Breast epithelium (tissue), 4 donors: ENCODE results near the gene ACSS1. TPM values are rescaled to one million over a fixed set of nuclear protein-coding genes. Genes with fewer than 3 reads are reported as not detected.
A peak's percentile ranks its signal among the peaks of the same experiment; 100 is the strongest.

Experiments
- DNase-seq, 2 donors: peaks; one replicate each; pipeline ENCODE4 v3.0.0-alpha.2; 2019; ENCODE audit warnings: low spot score in 2 of 2
- H3K27ac ChIP-seq, 2 donors: fragments of 200-600 bp; sonication (generic) in 1 of 2; one replicate each; pipeline ENCODE4 v1.5.1; 2016 to 2019; ENCODE audit warnings: mild to moderate bottlenecking in 1 of 2
- H3K27me3 ChIP-seq, 2 donors: fragments of 200-600 bp; sonication (generic) in 1 of 2; one replicate each; pipeline versions ENCODE4 v1.5.1 to v1.6.0; 2017 to 2019; ENCODE audit warnings: control low read depth in 1 of 2, mild to moderate bottlenecking in 1 of 2
- H3K36me3 ChIP-seq: fragments of 200-600 bp; one replicate; pipeline ENCODE4 v1.5.1; 2019
- H3K4me1 ChIP-seq, 2 donors: fragments of 200-600 bp; sonication (generic); one replicate each; pipeline ENCODE4 v1.5.1; 2016 to 2019; ENCODE audit warnings: control low read depth in 1 of 2
- H3K4me3 ChIP-seq, 3 donors: fragments of 200-600 bp; sonication (generic); 1 replicate in 2 of 3; 2 replicates in 1 of 3; pipeline ENCODE4 v1.5.1; 2016 to 2019; ENCODE audit warnings: mild to moderate bottlenecking in 3 of 3, moderate library complexity in 2 of 3
- H3K9me3 ChIP-seq, 2 donors: fragments of 200-600 bp; sonication (generic) in 1 of 2; one replicate each; pipeline ENCODE4 v1.5.1; 2016 to 2019; ENCODE audit warnings: control low read depth in 1 of 2
- POLR2A ChIP-seq: fragments of 450-650 bp; IDR thresholded peaks from one replicate; pipeline ENCODE4 v1.6.1; 2016; ENCODE audit warnings: antibody characterized with exemption, mild to moderate bottlenecking, moderate library complexity
- POLR2AphosphoS5 ChIP-seq, 3 donors: sonication (generic); formaldehyde crosslinking; IDR thresholded peaks; one replicate each; pipeline ENCODE4 v1.6.1; 2017; ENCODE audit warnings: antibody characterized with exemption in 3 of 3
- intact Hi-C: fragments of 100-400 bp; cut with DNase I; formaldehyde crosslinking; loops from one replicate; pipeline ENCODE4 v1.15.1; 2023; ENCODE audit warnings: low total_unique reads
- total RNA-seq, 3 donors: library from RNA; depleted of rRNA; stranded (reverse); fragments of >200 nt; gene quantifications; one replicate each; pipeline ENCODE4 v1.1.0, GENCODE V29; 2016
- TF ChIP-seq, protein P1 (sequence below), 3 donors: fragments of 450-650 bp; IDR thresholded peaks; one replicate each; pipeline ENCODE4 v1.5.1; 2016 to 2017; ENCODE audit warnings: antibody characterized with exemption in 3 of 3, mild to moderate bottlenecking in 3 of 3, moderate library complexity in 3 of 3

ACSS1 gene
- total RNA-seq, 3 donors from 2014 or later: 17.6 to 38.2 (median 37.4) TPM

DNA sequence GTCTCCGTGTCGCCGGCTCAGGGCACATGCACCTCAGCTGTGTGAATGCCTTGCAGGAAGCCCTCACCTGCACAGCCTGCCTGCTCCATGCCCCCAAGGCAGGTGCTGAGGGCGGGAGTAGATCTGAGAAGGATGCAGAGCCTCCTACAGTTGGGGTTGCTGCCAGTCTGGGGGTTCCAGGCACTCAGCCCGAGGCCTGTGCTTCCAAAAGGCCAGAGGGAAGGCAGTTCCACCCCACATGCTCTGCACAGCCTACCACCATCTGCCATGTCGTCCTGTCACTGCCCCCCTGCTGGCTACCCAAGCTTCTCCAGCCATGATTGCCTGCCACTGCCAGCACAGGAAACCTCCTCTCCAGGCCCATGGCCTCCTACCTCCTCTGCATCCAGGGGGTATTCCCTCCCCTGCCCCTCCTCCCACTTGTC is 19.3 kb downstream of the ACSS1 start:
- intact Hi-C loops: no loop called here
- H3K27ac ChIP-seq: peak overlapping the region; percentile 79 to 85
- H3K36me3 ChIP-seq: no peaks in the 10 kb centered on the region
- no peak for DNase-seq
- no peak overlapping the region for H3K4me3 ChIP-seq
- H3K27me3 ChIP-seq: no peaks in the 10 kb centered on the region
- H3K4me1 ChIP-seq: peaks cover 21 to 31% of the 10 kb centered on the region in 2 donors
- TF ChIP-seq, protein P1, sequence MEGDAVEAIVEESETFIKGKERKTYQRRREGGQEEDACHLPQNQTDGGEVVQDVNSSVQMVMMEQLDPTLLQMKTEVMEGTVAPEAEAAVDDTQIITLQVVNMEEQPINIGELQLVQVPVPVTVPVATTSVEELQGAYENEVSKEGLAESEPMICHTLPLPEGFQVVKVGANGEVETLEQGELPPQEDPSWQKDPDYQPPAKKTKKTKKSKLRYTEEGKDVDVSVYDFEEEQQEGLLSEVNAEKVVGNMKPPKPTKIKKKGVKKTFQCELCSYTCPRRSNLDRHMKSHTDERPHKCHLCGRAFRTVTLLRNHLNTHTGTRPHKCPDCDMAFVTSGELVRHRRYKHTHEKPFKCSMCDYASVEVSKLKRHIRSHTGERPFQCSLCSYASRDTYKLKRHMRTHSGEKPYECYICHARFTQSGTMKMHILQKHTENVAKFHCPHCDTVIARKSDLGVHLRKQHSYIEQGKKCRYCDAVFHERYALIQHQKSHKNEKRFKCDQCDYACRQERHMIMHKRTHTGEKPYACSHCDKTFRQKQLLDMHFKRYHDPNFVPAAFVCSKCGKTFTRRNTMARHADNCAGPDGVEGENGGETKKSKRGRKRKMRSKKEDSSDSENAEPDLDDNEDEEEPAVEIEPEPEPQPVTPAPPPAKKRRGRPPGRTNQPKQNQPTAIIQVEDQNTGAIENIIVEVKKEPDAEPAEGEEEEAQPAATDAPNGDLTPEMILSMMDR (IDR thresholded peaks at IDR 0.05): no peak
- TF ChIP-seq POLR2A: no peak
- TF ChIP-seq POLR2AphosphoS5 (IDR thresholded peaks at IDR 0.05): no peak
- H3K9me3 ChIP-seq: no peaks in the 10 kb centered on the region

DNA sequence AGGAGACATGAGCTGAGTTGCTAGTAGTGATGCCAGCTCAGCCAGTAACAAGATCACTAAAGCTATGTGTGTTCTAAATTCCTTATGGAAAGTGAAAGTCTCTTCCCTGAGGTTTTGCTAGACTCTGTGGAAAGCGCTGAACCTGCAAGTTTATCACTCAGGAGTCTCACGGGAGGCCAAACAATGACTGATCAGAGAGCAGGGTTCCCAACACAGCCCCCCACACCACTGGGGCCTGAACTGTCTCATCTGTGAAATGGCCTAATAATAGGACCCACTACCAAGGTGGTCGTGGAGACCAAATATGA is 19.9 kb downstream of the ACSS1 start:
- no peaks in the 10 kb centered on the region for H3K36me3 ChIP-seq
- H3K27ac ChIP-seq: peak overlapping the region; percentile 79 to 85
- H3K9me3 ChIP-seq: no peaks in the 10 kb centered on the region
- H3K27me3 ChIP-seq: no peaks in the 10 kb centered on the region
- TF ChIP-seq POLR2A (no peak), POLR2AphosphoS5 (IDR thresholded peaks at IDR 0.05) (no peak)
- TF ChIP-seq, protein P1 (IDR thresholded peaks at IDR 0.05): no peak
- intact Hi-C loops: no loop called here
- no peak overlapping the region for H3K4me3 ChIP-seq
- H3K4me1 ChIP-seq: peaks cover 21 to 31% of the 10 kb centered on the region in 2 donors
- DNase-seq: no peak

DNA sequence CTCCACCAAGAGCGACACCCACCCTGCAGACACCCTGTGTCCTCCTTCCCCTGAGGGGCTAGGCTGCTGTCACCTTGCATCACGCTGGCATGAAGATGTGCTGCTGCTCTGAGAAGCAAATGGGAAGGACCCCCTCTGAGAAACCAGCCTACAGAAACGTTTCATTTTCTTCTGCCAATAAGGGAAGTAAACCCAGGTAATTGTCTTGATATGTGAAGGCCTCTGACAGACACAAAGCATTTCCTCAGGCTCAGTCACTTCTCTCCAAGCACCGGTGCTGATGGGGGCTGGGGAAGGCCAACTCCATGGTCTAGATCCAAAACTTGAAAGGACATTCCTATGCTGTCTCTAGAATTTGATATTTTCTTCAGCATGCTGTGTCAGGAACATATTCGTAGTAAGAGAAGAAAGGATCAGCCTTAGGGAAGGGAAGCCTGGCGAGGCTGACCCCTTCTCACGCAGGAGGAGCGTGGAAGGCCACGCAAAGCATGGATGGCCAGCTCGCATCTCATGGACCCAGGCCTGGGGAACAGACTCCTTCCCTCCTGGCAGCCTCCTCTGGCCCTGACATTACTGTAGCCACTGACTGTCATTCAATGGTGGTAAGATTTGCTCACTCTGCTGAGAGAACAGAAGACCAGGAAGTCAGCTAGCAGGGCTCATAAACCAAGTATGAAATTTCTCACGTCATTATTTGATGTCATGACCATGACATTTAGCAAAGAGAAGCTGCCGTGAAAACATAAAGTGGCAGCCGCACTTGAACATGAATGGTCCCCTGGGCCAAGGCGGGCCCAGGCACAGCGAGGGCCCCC is 20.4 kb downstream of the ACSS1 start:
- intact Hi-C loops: no loop called here
- H3K9me3 ChIP-seq: no peaks in the 10 kb centered on the region

DNA sequence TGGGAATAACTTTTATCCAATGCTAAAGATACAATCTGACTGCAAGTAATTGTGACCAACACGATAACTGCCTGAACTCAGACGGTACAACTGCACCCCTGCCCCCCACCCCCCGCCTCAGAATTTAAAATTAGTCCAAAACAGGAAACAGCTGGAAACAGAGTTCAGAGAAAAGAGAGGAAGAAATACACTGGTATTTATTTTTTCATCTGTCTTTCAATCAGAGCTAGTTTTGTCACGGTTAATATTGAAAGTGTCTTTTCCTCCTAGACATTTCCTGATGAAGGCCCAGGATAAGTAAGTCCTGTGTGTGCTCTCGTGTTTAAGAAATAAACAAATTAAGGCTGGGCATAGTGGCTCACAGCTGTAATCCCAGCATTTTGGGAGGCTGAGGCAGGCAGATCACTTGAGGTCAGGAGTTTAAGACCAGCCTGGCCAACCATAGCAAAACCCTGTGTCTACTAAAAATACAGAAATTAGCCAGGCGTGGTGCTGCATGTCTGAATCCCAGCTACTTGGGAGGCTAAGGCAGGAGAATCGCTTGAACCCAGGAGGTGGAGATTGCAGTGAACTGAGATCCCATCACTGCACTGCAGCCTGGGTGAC is 21.5 kb downstream of the ACSS1 start:
- H3K27ac ChIP-seq: peak overlapping the region in 1 of 2 donors; percentile 30
- H3K4me1 ChIP-seq: peaks cover 25 to 38% of the 10 kb centered on the region in 2 donors
- no peaks in the 10 kb centered on the region for H3K27me3 ChIP-seq
- no peak for DNase-seq
- intact Hi-C loops: no loop called here
- H3K9me3 ChIP-seq: no peaks in the 10 kb centered on the region
- no peaks in the 10 kb centered on the region for H3K36me3 ChIP-seq
- no peak overlapping the region for H3K4me3 ChIP-seq
- TF ChIP-seq POLR2A: no peak
- TF ChIP-seq, protein P1 (IDR thresholded peaks at IDR 0.05): no peak
- no peak for TF ChIP-seq POLR2AphosphoS5 (IDR thresholded peaks at IDR 0.05)

More for the DNA sequence above, 20.4 kb downstream of the ACSS1 start:
- Histone ChIP-seq H3K4me3 (no peak overlapping the region), H3K27ac (peak overlapping the region; percentile 79 to 85), H3K27me3 (no peaks in the 10 kb centered on the region), H3K36me3 (no peaks in the 10 kb centered on the region), H3K4me1 (peaks cover 21 to 31% of the 10 kb centered on the region in 2 donors)
- TF ChIP-seq POLR2A (no peak), POLR2AphosphoS5 (IDR thresholded peaks at IDR 0.05) (no peak)
- TF ChIP-seq, protein P1 (IDR thresholded peaks at IDR 0.05): no peak
- DNase-seq: no peak

DNA sequence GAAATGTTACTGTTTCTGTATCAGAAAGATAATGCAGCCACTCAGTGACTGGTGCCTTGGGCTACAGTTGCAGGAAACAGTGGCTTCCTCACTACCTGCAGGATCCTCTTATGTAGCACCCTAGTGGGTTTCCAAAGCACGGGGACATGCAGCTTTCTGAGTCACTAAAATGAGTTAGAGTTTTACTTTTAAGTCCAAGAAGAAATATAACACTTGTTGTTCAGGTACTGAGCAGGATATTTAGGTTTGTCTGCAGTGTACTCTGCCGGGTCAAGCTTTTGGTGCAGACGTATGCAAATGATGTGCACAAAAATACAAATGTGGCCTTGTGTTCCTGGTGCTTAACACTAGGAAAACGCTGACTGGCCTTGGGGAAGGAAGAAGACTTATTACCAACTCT is 22.0 kb downstream of the ACSS1 start:
- no peak overlapping the region for H3K4me3 ChIP-seq
- H3K27me3 ChIP-seq: no peaks in the 10 kb centered on the region
- TF ChIP-seq, protein P1 (IDR thresholded peaks at IDR 0.05): no peak
- no peak for TF ChIP-seq POLR2AphosphoS5 (IDR thresholded peaks at IDR 0.05)
- no peak for TF ChIP-seq POLR2A
- peaks cover 25 to 37% of the 10 kb centered on the region in 2 donors for H3K4me1 ChIP-seq
- intact Hi-C loops: no loop called here
- peak overlapping the region in 1 of 2 donors; percentile 30 for H3K27ac ChIP-seq
- no peaks in the 10 kb centered on the region for H3K9me3 ChIP-seq
- H3K36me3 ChIP-seq: no peaks in the 10 kb centered on the region
- no peak for DNase-seq
